ACHN (cell line): ENCODE results near the gene BCL2L1.
A peak's percentile ranks its signal among the peaks of the same experiment; 100 is the strongest.
"Not testable (repeated sequence)": the region's sequence is repeated elsewhere in the genome, so short reads cannot be mapped to it uniquely, and the experiment has no call there.

Experiments used
- DNase-seq: peaks from one replicate; pipeline ENCODE4 v3.0.0-alpha.2; 2015
- in situ Hi-C: cut with HindIII; loops from 2 replicates; pipeline ENCODE4 v1.10.0; 2017; ENCODE audit warnings: low sequenced_read_pairs, low pct_ligation_motif_present, low pct_unique_long_range_greater_than_20kb

The BCL2L1 gene

GRCh38 chr20:31667315-31668285 is 55.1 kb downstream of the BCL2L1 start:
- DNase-seq = no peak
- in situ Hi-C loops = no loop called here

- DNase-seq = no peak
- in situ Hi-C loops = no loop called here
Measured at GRCh38 chr20:31666258-31667042, 56.2 kb downstream of the BCL2L1 start.

GRCh38 chr20:31665753-31666152 is 56.9 kb downstream of the BCL2L1 start:
- in situ Hi-C loops = no loop called here
- no peak for DNase-seq

- no peak for DNase-seq
- in situ Hi-C loops = no loop called here
Measured at GRCh38 chr20:31664696-31665354, 57.8 kb downstream of the BCL2L1 start.

GRCh38 chr20:31663838-31664695 is 58.6 kb downstream of the BCL2L1 start:
- DNase-seq = no peak
- in situ Hi-C loops = no loop called here

GRCh38 chr20:31663524-31663837 is 59.2 kb downstream of the BCL2L1 start:
- in situ Hi-C loops = no loop called here

GRCh38 chr20:31662372-31662854 is 60.3 kb downstream of the BCL2L1 start:
- in situ Hi-C loops = no loop called here

More at GRCh38 chr20:31663524-31663837, 59.2 kb downstream of the BCL2L1 start:
- DNase-seq = no peak

GRCh38 chr20:31661625-31662371 is 60.9 kb downstream of the BCL2L1 start:
- DNase-seq = peak; percentile 77
- in situ Hi-C loops = no loop called here

More at GRCh38 chr20:31662372-31662854, 60.3 kb downstream of the BCL2L1 start:
- DNase-seq = no peak

- DNase-seq = no peak
- in situ Hi-C loops = no loop called here
Measured at GRCh38 chr20:31654534-31654933, 68.1 kb downstream of the BCL2L1 start.

- DNase-seq = no peak
- in situ Hi-C loops = no loop called here
Measured at GRCh38 chr20:31653561-31653960, 69.1 kb downstream of the BCL2L1 start.

GRCh38 chr20:31652917-31653396 is 69.7 kb downstream of the BCL2L1 start:
- no peak for DNase-seq
- in situ Hi-C loops = no loop called here

- not testable (repeated sequence) for DNase-seq
Measured at GRCh38 chr20:31648104-31648503, 74.6 kb downstream of the BCL2L1 start.

GRCh38 chr20:31644701-31645100 is 78.0 kb downstream of the BCL2L1 start:
- in situ Hi-C loops = no loop called here
- no peak for DNase-seq

More at GRCh38 chr20:31648104-31648503, 74.6 kb downstream of the BCL2L1 start:
- in situ Hi-C loops = not testable (repeated sequence)

GRCh38 chr20:31643522-31643921 is 79.1 kb downstream of the BCL2L1 start:
- no peak for DNase-seq
- in situ Hi-C loops = no loop called here

- DNase-seq = no peak
- in situ Hi-C loops = no loop called here
Measured at GRCh38 chr20:31642837-31643236, 79.8 kb downstream of the BCL2L1 start.

GRCh38 chr20:31641391-31641790 is 81.3 kb downstream of the BCL2L1 start:
- in situ Hi-C loops = no loop called here
- no peak for DNase-seq

- in situ Hi-C loops = no loop called here
- no peak for DNase-seq
Measured at GRCh38 chr20:31640259-31640658, 82.4 kb downstream of the BCL2L1 start.
